ENCODE data around the gene ATF7.

The ATF7 gene

GRCh38 chr12:53579545-53579955, 46.6 kb downstream of the ATF7 start:
- CTCF ChIA-PET, result interaction anchor here (0.6 to 1.3 kb wide), 3 partner anchors 72 to 406 kb away, joined by 3 read pairs; partner anchors contain the start of genes ATP5MC2 and HOXC10
- POLR2A ChIA-PET (ENCODE audit: low non-redundant PET), result no interaction called here
- no peak for TF ChIP-seq CTCF (conservative IDR thresholded peaks at IDR 0.05; ENCODE audit: low read depth)
- no peak overlapping the region for H3K27ac ChIP-seq
- no peak for DNase-seq (ENCODE audit: low spot score)

- DNase-seq (ENCODE audit: low spot score), result no peak
These were observed 47.4 kb downstream of the ATF7 start for GRCh38 chr12:53578783-53579182.

GRCh38 chr12:53577941-53578352, 48.2 kb downstream of the ATF7 start:
- no peak for TF ChIP-seq CTCF (conservative IDR thresholded peaks at IDR 0.05; ENCODE audit: low read depth)
- H3K27ac ChIP-seq, result no peak overlapping the region
- ChIA-PET CTCF (interaction anchor here (0.9 kb wide), 1 partner anchor 98 kb away, joined by 4 read pairs; the partner anchor contains the start of gene ATP5MC2), POLR2A (ENCODE audit: low non-redundant PET) (no interaction called here)
- DNase-seq (ENCODE audit: low spot score), result no peak

More at GRCh38 chr12:53578783-53579182, 47.4 kb downstream of the ATF7 start:
- POLR2A ChIA-PET (ENCODE audit: low non-redundant PET), result no interaction called here
- no peak overlapping the region for H3K27ac ChIP-seq
- no peak for TF ChIP-seq CTCF (conservative IDR thresholded peaks at IDR 0.05; ENCODE audit: low read depth)
- CTCF ChIA-PET, result interaction anchor here (0.6 to 0.9 kb wide), 3 partner anchors 73 to 372 kb away, joined by 3 to 4 read pairs (median 3); partner anchors contain the start of gene ATP5MC2

- POLR2A ChIA-PET (ENCODE audit: low non-redundant PET), result no interaction called here
- peak overlapping the region; percentile 73 for H3K27ac ChIP-seq
- CTCF ChIA-PET, result interaction anchor here (0.6 kb wide), 1 partner anchor 9 kb away, joined by 5 read pairs; no protein-coding TSS in a partner anchor
- DNase-seq (ENCODE audit: low spot score), result peak; percentile 84
- no peak for TF ChIP-seq CTCF (conservative IDR thresholded peaks at IDR 0.05; ENCODE audit: low read depth)
These were observed 50.5 kb downstream of the ATF7 start for GRCh38 chr12:53575502-53576249.

GRCh38 chr12:53572134-53572758, 53.9 kb downstream of the ATF7 start:
- ChIA-PET CTCF (no interaction called here), POLR2A (ENCODE audit: low non-redundant PET) (no interaction called here)
- no peak for TF ChIP-seq CTCF (conservative IDR thresholded peaks at IDR 0.05; ENCODE audit: low read depth)
- no peak for DNase-seq (ENCODE audit: low spot score)
- H3K27ac ChIP-seq, result no peak overlapping the region

GRCh38 chr12:53571295-53571694, 54.9 kb downstream of the ATF7 start:
- no peak overlapping the region for H3K27ac ChIP-seq
- TF ChIP-seq CTCF (conservative IDR thresholded peaks at IDR 0.05; ENCODE audit: low read depth), result no peak
- ChIA-PET POLR2A (ENCODE audit: low non-redundant PET) (no interaction called here), CTCF (no interaction called here)
- DNase-seq (ENCODE audit: low spot score), result no peak
